K562 (cell line): ENCODE measurements around the gene VAC14. TPM values are rescaled to one million over a fixed set of nuclear protein-coding genes. Genes with fewer than 3 reads are reported as not detected.

Experiments
- ATAC-seq: fragments of 200-7000 bp; cut with Tn5 transposase; 3 replicates; pipeline ENCODE4 v1.9.1; 2020; ENCODE audit warnings: moderate library complexity
- BruUV-seq: library from RNA; stranded (reverse); fragments of 400-500 nt; replicated peaks from 2 replicates; lab custom pipeline; 2021; lab: Mats Ljungman, UMichigan
- CTCF ChIA-PET: fragments of 300-600 bp; formaldehyde crosslinking; extraction: SDS; loops from one replicate; lab custom pipeline; 2021; ENCODE audit warnings: low intra/inter-chr PET ratio; lab: Yijun Ruan, JAX
- POLR2A ChIA-PET: fragments of 300-600, 350-650 bp; sonication (Branson Sonifier 250); formaldehyde crosslinking; extraction: SDS; loops from one replicate; lab custom pipeline; 2021; ENCODE audit warnings: antibody characterized with exemption, inconsistent platforms; lab: Yijun Ruan, JAX
- DNase-seq, 4 experiments: peaks; one replicate each; pipeline versions ENCODE4 v3.0.0 to v3.0.0-alpha.2; 2011 to 2018; ENCODE audit warnings: low spot score in 3 of 4, mixed read lengths in 3 of 4; ENCODE audit errors: extremely low read depth in 1 of 4
- FAIRE-seq: peaks from 2 replicates; lab custom pipeline; 2011; peaks lifted over from hg19 to GRCh38; lab: Jason Lieb, UNC
- H2AFZ ChIP-seq: 2 replicates; pipeline ENCODE4 v1.6.0; 2011; ENCODE audit warnings: low read depth, low read length, control low read depth, inconsistent platforms
- H3K27ac ChIP-seq: fragments of 200-600 bp; 3 replicates; pipeline ENCODE4 v1.8.0; 2011; ENCODE audit warnings: low read depth, mild to moderate bottlenecking, control low read depth, inconsistent platforms, low read length, moderate library complexity, mixed read lengths; ENCODE audit errors: extremely low read depth
- H3K27me3 ChIP-seq, 2 experiments: fragments of 300-600 bp in 1 of 2; 2 replicates in 1 of 2; 3 replicates in 1 of 2; pipeline versions ENCODE4 v1.6.0 to v1.8.0; 2011; ENCODE audit warnings: inconsistent platforms in 2 of 2, low read length in 2 of 2, mild to moderate bottlenecking in 1 of 2, mixed read lengths in 1 of 2, moderate library complexity in 1 of 2; ENCODE audit not compliant: control insufficient read depth in 2 of 2, insufficient read depth in 2 of 2
- H3K36me3 ChIP-seq: fragments of 300-600 bp; 3 replicates; pipeline ENCODE4 v1.8.0; 2011; ENCODE audit warnings: mild to moderate bottlenecking, low read length, inconsistent platforms; ENCODE audit not compliant: control insufficient read depth, insufficient read depth
- H3K4me1 ChIP-seq, 2 experiments: fragments of 200-600 bp in 1 of 2; replicated peaks in 1 of 2; 2 replicates in 1 of 2; 3 replicates in 1 of 2; pipeline versions ENCODE4 v1.5.1 to v1.8.0; 2011; ENCODE audit warnings: inconsistent platforms in 2 of 2, low read length in 2 of 2, mild to moderate bottlenecking in 1 of 2, mixed read lengths in 1 of 2, moderate library complexity in 1 of 2; ENCODE audit not compliant: control insufficient read depth in 2 of 2, insufficient read depth in 2 of 2
- H3K4me2 ChIP-seq: 2 replicates; pipeline ENCODE4 v1.6.1; 2011; ENCODE audit warnings: low read length, control low read depth, inconsistent platforms, mixed read lengths; ENCODE audit not compliant: insufficient read depth
- H3K4me3 ChIP-seq: fragments of 200-600 bp; sonication (generic), shearing (Covaris generic); 2 replicates; pipeline ENCODE4 v1.5.1; 2016; ENCODE audit warnings: control low read depth, inconsistent platforms
- H3K79me2 ChIP-seq: fragments of 200-600 bp; 3 replicates; pipeline ENCODE4 v1.8.0; 2011; ENCODE audit warnings: low read length, inconsistent platforms; ENCODE audit not compliant: control insufficient read depth, insufficient read depth
- H3K9ac ChIP-seq, 2 experiments: 2 replicates each; pipeline versions ENCODE4 v1.6.0 to v1.6.1; 2011; ENCODE audit warnings: low read depth in 2 of 2, low read length in 2 of 2, control low read depth in 1 of 2, inconsistent platforms in 1 of 2, mild to moderate bottlenecking in 1 of 2, mixed read lengths in 1 of 2; ENCODE audit not compliant: insufficient read depth in 1 of 2
- H3K9me1 ChIP-seq: one replicate; pipeline ENCODE4 v1.6.0; 2011; ENCODE audit warnings: inconsistent platforms, mild to moderate bottlenecking, low read length, moderate library complexity; ENCODE audit not compliant: control insufficient read depth, insufficient read depth
- H3K9me3 ChIP-seq: replicated peaks from 2 replicates; pipeline ENCODE4 v1.5.1; 2011; ENCODE audit warnings: low read depth, low read length, inconsistent platforms; ENCODE audit not compliant: control insufficient read depth, insufficient read depth
- H4K20me1 ChIP-seq: replicated peaks from 2 replicates; pipeline ENCODE4 v1.6.1; 2011; ENCODE audit warnings: low read length, inconsistent platforms, mixed read lengths; ENCODE audit not compliant: control insufficient read depth, insufficient read depth
- AFF4 ChIP-seq: sonication (generic); formaldehyde crosslinking; IDR thresholded peaks from 2 replicates; pipeline ENCODE4 v1.8.0; 2023; ENCODE audit warnings: mild to moderate bottlenecking, missing genetic modification reagents
- BMI1 ChIP-seq: fragments of 150-350 bp; IDR thresholded peaks from 2 replicates; pipeline ENCODE4 v1.6.1; 2014; ENCODE audit warnings: low read length
- CBX8 ChIP-seq: fragments of 200-600 bp; sonication (generic); IDR thresholded peaks from 2 replicates; pipeline ENCODE4 v1.6.1; 2012; ENCODE audit warnings: borderline replicate concordance, mixed run types, low read depth, mild to moderate bottlenecking, moderate library complexity, mixed read lengths, low read length, control low read depth, inconsistent platforms; ENCODE audit not compliant: poor library complexity, severe bottlenecking; ENCODE audit errors: extremely low read depth
- CEBPB ChIP-seq: fragments of 450-650 bp; IDR thresholded peaks from 2 replicates; pipeline ENCODE4 v1.6.1; 2016; ENCODE audit warnings: missing genetic modification characterization, missing compliant biosample characterization
- CREB3 ChIP-seq: fragments of 450-650 bp; conservative IDR thresholded peaks from 2 replicates; pipeline ENCODE4 v1.6.1; 2016; ENCODE audit warnings: missing genetic modification characterization, low read depth, mild to moderate bottlenecking, missing compliant biosample characterization, moderate library complexity
- FOXJ2 ChIP-seq: fragments of 200-800 bp; sonication (Bioruptor generic); IDR thresholded peaks from 2 replicates; pipeline ENCODE4 v1.6.1; 2016; ENCODE audit warnings: missing genetic modification characterization, missing compliant biosample characterization
- HIVEP1 ChIP-seq: fragments of 250-450 bp; sonication (Bioruptor Pico); IDR thresholded peaks from 2 replicates; pipeline ENCODE4 v1.4.0; 2020; ENCODE audit warnings: mild to moderate bottlenecking
- PHB ChIP-seq: fragments of 250-450 bp; sonication (Bioruptor Pico); IDR thresholded peaks from 2 replicates; pipeline ENCODE4 v1.5.0; 2021
- RNF2 ChIP-seq: sonication (generic); IDR thresholded peaks from 2 replicates; pipeline ENCODE4 v1.6.1; 2016
- SREBF1 ChIP-seq: fragments of 150-350 bp; IDR thresholded peaks from 2 replicates; pipeline ENCODE4 v1.6.1; 2014; ENCODE audit warnings: antibody characterized with exemption, low read depth, low read length, borderline replicate concordance
- ZNF316 ChIP-seq: fragments of 450-650 bp; IDR thresholded peaks from 2 replicates; pipeline ENCODE4 v1.6.1; 2016
- ZNF354B ChIP-seq: fragments of 250-450 bp; sonication (Bioruptor Pico); IDR thresholded peaks from 2 replicates; pipeline ENCODE4 v1.4.0; 2020
- ZNF561 ChIP-seq: fragments of 450-650 bp; formaldehyde crosslinking; conservative IDR thresholded peaks from 2 replicates; pipeline ENCODE4 v1.4.0; 2020; ENCODE audit warnings: mild to moderate bottlenecking, moderate library complexity
- ZNF644 ChIP-seq: fragments of 200-800 bp; sonication (Bioruptor generic); IDR thresholded peaks from 2 replicates; pipeline ENCODE4 v1.6.1; 2016; ENCODE audit warnings: low read depth, missing genetic modification characterization, missing compliant biosample characterization
- WGBS: fragments of 100-300 bp; shearing (Covaris generic); methylation state at CpG from one replicate; pipeline ENCODE4 v1.1.6; 2016; ENCODE audit warnings: low coverage, mixed read lengths; ENCODE audit not compliant: insufficient coverage; ENCODE audit errors: missing lambda C conversion rate; 5-methylcytosine and 5-hydroxymethylcytosine counted together
- in situ Hi-C: fragments of 300-500 bp; cut with MboI; formaldehyde crosslinking; loops from 4 replicates; pipeline ENCODE4 v1.15.0; 2018; ENCODE audit warnings: inconsistent platforms, mixed read lengths
- intact Hi-C: fragments of 100-400 bp; cut with micrococcal nuclease; formaldehyde crosslinking; loops from 2 replicates; pipeline ENCODE4 v1.14.2; 2022
- polyA plus RNA-seq, 8 experiments: library from polyadenylated mRNA; depleted of rRNA in 4 of 8; stranded (reverse) in 5 of 8; unstranded in 3 of 8; fragments of >200 nt; fragmentation: Nextera tagmentation in 2 of 8; fragmentation: Illumina TruSeq in 1 of 8; extraction: Ambion mirVana in 2 of 8; extraction: Trizol in 1 of 8; gene quantifications; 2 replicates each; pipeline versions ENCODE4 v1.2.1 to v1.2.3, GENCODE V29; 2011 to 2014; ENCODE audit warnings: inconsistent platforms in 1 of 8, missing spikeins in 1 of 8
- total RNA-seq, 7 experiments: library from RNA; depleted of rRNA in 6 of 7; stranded (reverse); fragments of >200 nt in 6 of 7; fragmentation: Illumina TruSeq in 2 of 7; extraction: Trizol in 2 of 7; gene quantifications; 2 replicates each; pipeline versions ENCODE4 v1.2.1 to v1.2.3, GENCODE V29; 2011 to 2021; ENCODE audit warnings: low replicate concordance in 1 of 7

VAC14 gene
- total and polyA plus RNA-seq, 9 of the 15 experiments (the other 6 are each of a cell fraction or from before 2014, with no cell fraction given), result 1.3 to 41.6 (median 26.6) TPM

- Histone ChIP-seq H3K9ac (no peak overlapping the region), H3K9me3 (no peaks in the 10 kb centered on the region), H2AFZ (no peak overlapping the region), H3K9me1 (no peaks in the 10 kb centered on the region), H3K27ac (no peak overlapping the region), H3K4me1 (peaks cover 20 to 43% of the 10 kb centered on the region in 2 experiments), H3K27me3 (no peaks in the 10 kb centered on the region), H3K36me3 (peaks cover 11% of the 10 kb centered on the region; the same call in 2 of the 3 replicates), H3K79me2 (no peaks in the 10 kb centered on the region), H4K20me1 (no peaks in the 10 kb centered on the region), H3K4me2 (no peak overlapping the region), H3K4me3 (no peak overlapping the region)
- BruUV-seq, result no TSS peak
- FAIRE-seq, result no peak
- in situ Hi-C loops, result no loop called here
- TF ChIP-seq ZNF561, result no peak
- TF ChIP-seq ZNF316, result no peak
- no peak for TF ChIP-seq FOXJ2 (tag)
- no peak for TF ChIP-seq ZNF644
- no peak for TF ChIP-seq ZNF354B
- TF ChIP-seq CBX8, result no peak
- no peak for TF ChIP-seq RNF2
- TF ChIP-seq CEBPB, result no peak
- TF ChIP-seq AFF4 (CRISPR knock-in tag), result no peak
- TF ChIP-seq BMI1, result no peak
- TF ChIP-seq CREB3 (tag), result no peak
- no peak for TF ChIP-seq HIVEP1
- no peak for TF ChIP-seq PHB (CRISPR knock-in tag)
- no peak for TF ChIP-seq SREBF1
- ChIA-PET CTCF (no interaction called here), POLR2A (interaction anchor here (0.6 to 1.4 kb wide), 3 partner anchors 11 to 98 kb away, joined by 3 to 4 read pairs (median 3); no protein-coding TSS in a partner anchor)
- DNase-seq, result no peak
- intact Hi-C loops, result no loop called here
- 79% methylated on average over 7 of the region's 7 CpGs for WGBS
- no peak for ATAC-seq
Measured at GRCh38 chr16:70751593-70751992, 49.4 kb downstream of the VAC14 start.
